ENCODE data around the gene PHF21B.

The PHF21B gene

GRCh38 chr22:44892803-44893730, 116.7 kb downstream of the PHF21B start:
- no peak for DNase-seq (ENCODE audit: low spot score)

- DNase-seq (ENCODE audit: low spot score) = no peak
Observed at GRCh38 chr22:44892243-44892642, 117.6 kb downstream of the PHF21B start.

GRCh38 chr22:44891791-44892190, 118.0 kb downstream of the PHF21B start:
- DNase-seq (ENCODE audit: low spot score) = no peak

- no peak for DNase-seq (ENCODE audit: low spot score)
Observed at GRCh38 chr22:44891293-44891747, 118.5 kb downstream of the PHF21B start.

GRCh38 chr22:44890416-44891292, 119.2 kb downstream of the PHF21B start:
- no peak for DNase-seq (ENCODE audit: low spot score)

GRCh38 chr22:44889255-44889878, 120.4 kb downstream of the PHF21B start:
- no peak for DNase-seq (ENCODE audit: low spot score)

- DNase-seq (ENCODE audit: low spot score) = no peak
Observed at GRCh38 chr22:44888491-44889254, 121.1 kb downstream of the PHF21B start.

- no peak for DNase-seq (ENCODE audit: low spot score)
Observed at GRCh38 chr22:44887941-44888366, 121.9 kb downstream of the PHF21B start.

- no peak for DNase-seq (ENCODE audit: low spot score)
Observed at GRCh38 chr22:44885806-44886360, 123.9 kb downstream of the PHF21B start.

- peak; percentile 53 for DNase-seq (ENCODE audit: low spot score)
Observed at GRCh38 chr22:44884968-44885805, 124.6 kb downstream of the PHF21B start.

GRCh38 chr22:44884562-44884961, 125.2 kb downstream of the PHF21B start:
- no peak for DNase-seq (ENCODE audit: low spot score)

- DNase-seq (ENCODE audit: low spot score) = no peak
Observed at GRCh38 chr22:44883011-44883421, 126.8 kb downstream of the PHF21B start.

- no peak for DNase-seq (ENCODE audit: low spot score)
Observed at GRCh38 chr22:44882226-44882905, 127.4 kb downstream of the PHF21B start.

GRCh38 chr22:44881624-44882023, 128.2 kb downstream of the PHF21B start:
- no peak for DNase-seq (ENCODE audit: low spot score)

- no peak for DNase-seq (ENCODE audit: low spot score)
Observed at GRCh38 chr22:44880610-44881290, 129.1 kb downstream of the PHF21B start.

- DNase-seq (ENCODE audit: low spot score) = no peak
Observed at GRCh38 chr22:44879301-44879680, 130.5 kb downstream of the PHF21B start.

- DNase-seq (ENCODE audit: low spot score) = no peak
Observed at GRCh38 chr22:44878483-44879300, 131.1 kb downstream of the PHF21B start.

- no peak for DNase-seq (ENCODE audit: low spot score)
Observed at GRCh38 chr22:44876921-44877320, 132.9 kb downstream of the PHF21B start.
